ENCODE measurements around the gene RAVER2. TPM values are rescaled to one million over a fixed set of nuclear protein-coding genes. Genes with fewer than 3 reads are reported as not detected.
"Not testable (repeated sequence)": the region's sequence is repeated elsewhere in the genome, so short reads cannot be mapped to it uniquely, and the experiment has no call there.

RAVER2 gene
- polyA plus RNA-seq, 3 donors = 0.38 to 1.3 (median 0.69) TPM

- intact Hi-C loops (cut with micrococcal nuclease) = no loop called here
- Histone ChIP-seq H3K27ac (ENCODE audit: low read depth in 1 of 2, low read length in 2 of 2) (no peak overlapping the region), H3K9me3 (replicated peaks in 1 of 2; ENCODE audit: control insufficient read depth in 1 of 2, insufficient read depth in 1 of 2, low read length in 2 of 2) (no peaks in the 10 kb centered on the region), H3K36me3 (replicated peaks in 1 of 2; ENCODE audit: control insufficient read depth in 1 of 2, insufficient read depth in 2 of 2, low read length in 2 of 2) (no peaks in the 10 kb centered on the region), H3K27me3 (ENCODE audit: control insufficient read depth in 2 of 2, insufficient read depth in 2 of 2, low read length in 2 of 2) (no peaks in the 10 kb centered on the region), H3K9ac (ENCODE audit: insufficient read depth, low read length, poor library complexity, severe bottlenecking) (no peak overlapping the region), H2AFZ (ENCODE audit: insufficient read depth, low read depth, low read length, poor library complexity, severe bottlenecking) (no peak overlapping the region), H3K4me3 (replicated peaks in 1 of 3; ENCODE audit: low read depth in 2 of 3, low read length in 3 of 3) (no peak overlapping the region), H3K4me1 (ENCODE audit: control insufficient read depth in 1 of 2, insufficient read depth in 2 of 2, low read length in 2 of 2) (no peaks in the 10 kb centered on the region), H3K79me2 (ENCODE audit: insufficient read depth, low read length) (no peaks in the 10 kb centered on the region), H3K4me2 (replicated peaks; ENCODE audit: extremely low read depth, low read length, poor library complexity, severe bottlenecking) (peak overlapping the region; percentile 17), H4K20me1 (ENCODE audit: insufficient read depth, low read length) (no peaks in the 10 kb centered on the region)
- Mint-ChIP-seq H3K4me1 (peaks cover 7% of the 10 kb centered on the region), H3K36me3 (peaks cover 2 to 9% of the 10 kb centered on the region in 2 donors), H3K9me3 (peaks cover 4 to 9% (median 5%) of the 10 kb centered on the region in 7 donors), H3K27ac (no peak overlapping the region), H3K4me3 (peak overlapping the region in 1 of 2 donors; percentile 61), H3K27me3 (ENCODE audit: low read depth in 3 of 3) (peaks cover 0 to 2% (median 0%) of the 10 kb centered on the region in 3 donors)
- TF ChIP-seq CTCF (IDR thresholded peaks at IDR 0.05) = no peak
- WGBS (ENCODE audit: insufficient coverage) = no CpG with 5 or more reads among the region's 3 CpGs
- peak in 1 of 3 donors; percentile 14 for DNase-seq
These were observed 30.2 kb downstream of the RAVER2 start for GRCh38 chr1:64775113-64775512.

GRCh38 chr1:64782044-64782443, 37.2 kb downstream of the RAVER2 start:
- intact Hi-C loops (cut with micrococcal nuclease) = not testable (repeated sequence)

GRCh38 chr1:64782848-64783247, 38.0 kb downstream of the RAVER2 start:
- H2AFZ ChIP-seq (ENCODE audit: insufficient read depth, low read depth, low read length, poor library complexity, severe bottlenecking); H4K20me1 ChIP-seq (ENCODE audit: insufficient read depth, low read length); H3K27ac Mint-ChIP-seq; H3K27me3 Mint-ChIP-seq (ENCODE audit: low read depth in 3 of 3); DNase-seq; H3K4me1 ChIP-seq (ENCODE audit: control insufficient read depth in 1 of 2, insufficient read depth in 2 of 2, low read length in 2 of 2); H3K4me3 Mint-ChIP-seq; H3K36me3 ChIP-seq (replicated peaks in 1 of 2; ENCODE audit: control insufficient read depth in 1 of 2, insufficient read depth in 2 of 2, low read length in 2 of 2); H3K9ac ChIP-seq (ENCODE audit: insufficient read depth, low read length, poor library complexity, severe bottlenecking); H3K9me3 Mint-ChIP-seq; H3K79me2 ChIP-seq (ENCODE audit: insufficient read depth, low read length); H3K27me3 ChIP-seq (ENCODE audit: control insufficient read depth in 2 of 2, insufficient read depth in 2 of 2, low read length in 2 of 2); H3K4me3 ChIP-seq (replicated peaks in 1 of 3; ENCODE audit: low read depth in 2 of 3, low read length in 3 of 3); H3K9me3 ChIP-seq (replicated peaks in 1 of 2; ENCODE audit: control insufficient read depth in 1 of 2, insufficient read depth in 1 of 2, low read length in 2 of 2); H3K4me1 Mint-ChIP-seq; intact Hi-C loops (cut with micrococcal nuclease); H3K27ac ChIP-seq (ENCODE audit: low read depth in 1 of 2, low read length in 2 of 2); H3K4me2 ChIP-seq (replicated peaks; ENCODE audit: extremely low read depth, low read length, poor library complexity, severe bottlenecking); H3K36me3 Mint-ChIP-seq: not testable (repeated sequence)
- no CpG with 5 or more reads among the region's 5 CpGs for WGBS (ENCODE audit: insufficient coverage)

More at GRCh38 chr1:64782044-64782443, 37.2 kb downstream of the RAVER2 start:
- not testable (repeated sequence) for DNase-seq; H3K27me3 Mint-ChIP-seq (ENCODE audit: low read depth in 3 of 3); H2AFZ ChIP-seq (ENCODE audit: insufficient read depth, low read depth, low read length, poor library complexity, severe bottlenecking); H3K36me3 ChIP-seq (replicated peaks in 1 of 2; ENCODE audit: control insufficient read depth in 1 of 2, insufficient read depth in 2 of 2, low read length in 2 of 2); H3K27me3 ChIP-seq (ENCODE audit: control insufficient read depth in 2 of 2, insufficient read depth in 2 of 2, low read length in 2 of 2); H3K9ac ChIP-seq (ENCODE audit: insufficient read depth, low read length, poor library complexity, severe bottlenecking); H3K27ac ChIP-seq (ENCODE audit: low read depth in 1 of 2, low read length in 2 of 2); H3K36me3 Mint-ChIP-seq; H3K79me2 ChIP-seq (ENCODE audit: insufficient read depth, low read length); H3K4me1 Mint-ChIP-seq; H4K20me1 ChIP-seq (ENCODE audit: insufficient read depth, low read length); H3K4me3 ChIP-seq (replicated peaks in 1 of 3; ENCODE audit: low read depth in 2 of 3, low read length in 3 of 3); H3K4me1 ChIP-seq (ENCODE audit: control insufficient read depth in 1 of 2, insufficient read depth in 2 of 2, low read length in 2 of 2); H3K4me3 Mint-ChIP-seq; H3K9me3 ChIP-seq (replicated peaks in 1 of 2; ENCODE audit: control insufficient read depth in 1 of 2, insufficient read depth in 1 of 2, low read length in 2 of 2); H3K9me3 Mint-ChIP-seq; H3K4me2 ChIP-seq (replicated peaks; ENCODE audit: extremely low read depth, low read length, poor library complexity, severe bottlenecking)
- WGBS (ENCODE audit: insufficient coverage) = 100% methylated on average over 1 of the region's 6 CpGs
- peak overlapping the region in 2 of 7 donors; percentile 32 to 37 for H3K27ac Mint-ChIP-seq

Data from CD14-positive monocyte (primary cell).